Skin epidermis (tissue), 12 donors: ENCODE data around the gene ZDHHC15.
"Not testable (repeated sequence)": the region's sequence is repeated elsewhere in the genome, so short reads cannot be mapped to it uniquely, and the experiment has no call there.

Experiments
- H3K27ac ChIP-seq, 21 experiments: fragments of 200-600 bp; sonication (generic) in 11 of 21; one replicate each; pipeline ENCODE4 v1.5.0; 2020; ENCODE audit warnings: mild to moderate bottlenecking in 3 of 21, inconsistent platforms in 2 of 21, moderate library complexity in 2 of 21
- H3K4me3 ChIP-seq, 7 experiments: fragments of 200-600 bp; sonication (generic) in 2 of 7; one replicate each; pipeline ENCODE4 v1.5.0; 2020; ENCODE audit warnings: inconsistent platforms in 2 of 7, mild to moderate bottlenecking in 2 of 7, moderate library complexity in 1 of 7

The ZDHHC15 gene

GRCh38 chrX:75522565-75523431 is at the start of gene ZDHHC15:
Gene ZDHHC15 (minus strand): TSS chrX:75523037. CDS start chrX:75523024, 13 bp downstream.
- peak within 1 kb of the TSS in 13 of 21 experiments; percentile 21 to 71 (median 50) for H3K27ac ChIP-seq
- peak within 1 kb of the TSS; percentile 21 to 44 (median 31) for H3K4me3 ChIP-seq

- not testable (repeated sequence) for H3K27ac ChIP-seq, H3K4me3 ChIP-seq
Observed at GRCh38 chrX:75560544-75560943, 37.7 kb upstream of the ZDHHC15 start.

GRCh38 chrX:75547783-75548182 is 24.9 kb upstream of the ZDHHC15 start:
- Histone ChIP-seq H3K4me3 (no peak overlapping the region), H3K27ac (no peak overlapping the region)

- Histone ChIP-seq H3K4me3 (no peak overlapping the region), H3K27ac (no peak overlapping the region)
Observed at GRCh38 chrX:75546724-75547511, 24.1 kb upstream of the ZDHHC15 start.

- Histone ChIP-seq H3K4me3 (no peak overlapping the region), H3K27ac (no peak overlapping the region)
Observed at GRCh38 chrX:75544786-75545185, 21.9 kb upstream of the ZDHHC15 start.

- no peak overlapping the region for H3K27ac ChIP-seq
Observed at GRCh38 chrX:75483933-75484332, 38.9 kb downstream of the ZDHHC15 start.

GRCh38 chrX:75461780-75462179 is 61.1 kb downstream of the ZDHHC15 start:
- H3K4me3 ChIP-seq, H3K27ac ChIP-seq: not testable (repeated sequence)

More at GRCh38 chrX:75483933-75484332, 38.9 kb downstream of the ZDHHC15 start:
- H3K4me3 ChIP-seq = no peak overlapping the region

GRCh38 chrX:75421688-75422230 is 101.1 kb downstream of the ZDHHC15 start:
- no peak overlapping the region for H3K27ac ChIP-seq
- H3K4me3 ChIP-seq = no peak overlapping the region

- not testable (repeated sequence) for H3K27ac ChIP-seq, H3K4me3 ChIP-seq
Observed at GRCh38 chrX:75407153-75407552, 115.7 kb downstream of the ZDHHC15 start.

- Histone ChIP-seq H3K4me3 (no peak overlapping the region), H3K27ac (no peak overlapping the region)
Observed at GRCh38 chrX:75390470-75390869, 132.4 kb downstream of the ZDHHC15 start.

GRCh38 chrX:75369721-75370120 is 153.1 kb downstream of the ZDHHC15 start:
- H3K27ac ChIP-seq = no peak overlapping the region
- H3K4me3 ChIP-seq = no peak overlapping the region

GRCh38 chrX:75366861-75367260 is 156.0 kb downstream of the ZDHHC15 start:
- H3K27ac ChIP-seq = no peak overlapping the region
- no peak overlapping the region for H3K4me3 ChIP-seq

- no peak overlapping the region for H3K4me3 ChIP-seq
- H3K27ac ChIP-seq = no peak overlapping the region
Observed at GRCh38 chrX:75365243-75365975, 157.4 kb downstream of the ZDHHC15 start.

- no peak overlapping the region for H3K4me3 ChIP-seq
- no peak overlapping the region for H3K27ac ChIP-seq
Observed at GRCh38 chrX:75361788-75362187, 161.0 kb downstream of the ZDHHC15 start.

GRCh38 chrX:75348601-75349000 is 174.2 kb downstream of the ZDHHC15 start:
- not testable (repeated sequence) for H3K4me3 ChIP-seq, H3K27ac ChIP-seq

- Histone ChIP-seq H3K4me3 (no peak overlapping the region), H3K27ac (no peak overlapping the region)
Observed at GRCh38 chrX:75337525-75337924, 185.3 kb downstream of the ZDHHC15 start.

GRCh38 chrX:75335127-75335458 is 187.7 kb downstream of the ZDHHC15 start:
- Histone ChIP-seq H3K27ac (no peak overlapping the region), H3K4me3 (no peak overlapping the region)

- H3K27ac ChIP-seq, H3K4me3 ChIP-seq: not testable (repeated sequence)
Observed at GRCh38 chrX:75334407-75335126, 188.3 kb downstream of the ZDHHC15 start.

- Histone ChIP-seq H3K27ac (no peak overlapping the region), H3K4me3 (no peak overlapping the region)
Observed at GRCh38 chrX:75327607-75328006, 195.2 kb downstream of the ZDHHC15 start.
